ENCODE results near the gene RSPH1.
A peak's percentile ranks its signal among the peaks of the same experiment; 100 is the strongest.

Gene RSPH1

DNA sequence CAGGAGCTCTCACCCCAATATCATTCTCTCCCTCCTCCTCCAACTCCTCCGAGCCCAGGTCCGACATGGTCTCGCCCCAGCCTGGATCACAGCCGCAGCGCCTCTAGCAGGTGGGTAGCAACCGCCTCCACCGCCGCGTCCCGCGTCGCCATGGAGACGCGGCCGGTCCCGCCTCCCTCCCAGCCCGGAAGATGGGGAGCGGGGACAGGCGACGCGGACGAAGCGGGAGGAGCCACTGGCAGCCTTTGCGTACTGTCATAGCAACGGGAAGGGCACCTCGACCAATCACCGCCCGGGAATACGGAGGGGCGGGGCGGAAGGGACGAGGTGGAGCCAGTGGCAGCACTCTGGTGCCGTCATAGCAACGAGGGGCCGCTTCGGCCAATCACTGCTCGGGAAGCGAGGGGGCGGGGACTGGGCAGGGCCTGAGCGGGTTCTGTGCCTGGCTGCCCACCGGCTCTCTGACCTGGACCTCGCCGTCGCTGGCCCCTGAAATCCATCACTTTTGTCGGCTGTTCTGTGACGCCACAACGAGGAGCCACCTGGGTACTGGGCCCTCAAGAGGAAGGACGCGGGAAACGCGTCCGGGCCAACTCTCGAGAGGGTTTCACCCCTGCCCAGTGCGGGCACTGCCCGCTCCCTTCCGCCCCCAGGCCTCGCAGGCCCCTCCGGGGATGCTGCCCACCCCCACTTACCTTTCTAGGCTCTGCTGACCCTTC is at the start of gene RSPH1:
RSPH1 (minus strand) TSS at position 105 of the 719 bp plus-strand sequence; CDS start at position 67, 38 bp downstream.
- peak; percentile 99 to 100 for DNase-seq

DNA sequence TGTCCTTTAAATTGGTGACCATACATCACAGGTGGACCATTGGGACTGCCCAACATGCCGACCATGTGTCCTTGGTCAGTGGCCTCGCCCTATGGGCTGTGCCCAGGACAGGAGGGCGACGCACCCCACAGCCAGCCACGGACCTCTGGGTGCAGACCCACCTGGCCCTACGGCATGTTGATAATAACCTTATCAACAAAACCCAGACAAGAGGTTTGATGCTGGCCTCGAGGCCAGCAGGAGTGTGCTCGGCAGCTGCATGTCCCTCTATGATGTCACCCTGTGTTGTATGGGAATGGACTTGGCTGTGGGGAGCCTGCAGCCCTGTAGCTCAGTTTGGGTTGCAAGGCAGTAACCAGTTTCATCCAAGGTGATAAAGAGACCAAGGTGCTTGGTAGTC is 49.7 kb upstream of the RSPH1 start:
- DNase-seq, result no peak

DNA sequence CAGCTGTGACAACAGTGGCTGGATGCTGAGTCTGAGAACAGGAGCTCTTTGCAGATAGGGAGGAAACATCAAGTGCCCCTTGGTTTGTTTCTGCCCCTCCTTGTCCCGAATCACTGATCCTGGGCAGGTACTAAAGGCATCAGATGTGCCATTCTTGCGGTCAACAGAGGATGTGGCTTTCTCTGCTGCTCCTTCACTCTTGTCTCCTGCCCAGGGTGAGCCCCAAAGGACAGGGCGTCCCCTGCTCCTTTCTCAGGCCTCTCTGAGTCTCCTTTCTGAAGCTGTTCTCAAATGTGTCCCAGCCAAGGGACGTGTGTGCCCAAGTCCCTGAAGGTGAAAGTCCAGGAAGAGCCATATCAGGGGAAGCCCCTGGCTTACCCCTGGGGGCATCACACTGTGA is 49.3 kb upstream of the RSPH1 start:
- no peak for DNase-seq

DNA sequence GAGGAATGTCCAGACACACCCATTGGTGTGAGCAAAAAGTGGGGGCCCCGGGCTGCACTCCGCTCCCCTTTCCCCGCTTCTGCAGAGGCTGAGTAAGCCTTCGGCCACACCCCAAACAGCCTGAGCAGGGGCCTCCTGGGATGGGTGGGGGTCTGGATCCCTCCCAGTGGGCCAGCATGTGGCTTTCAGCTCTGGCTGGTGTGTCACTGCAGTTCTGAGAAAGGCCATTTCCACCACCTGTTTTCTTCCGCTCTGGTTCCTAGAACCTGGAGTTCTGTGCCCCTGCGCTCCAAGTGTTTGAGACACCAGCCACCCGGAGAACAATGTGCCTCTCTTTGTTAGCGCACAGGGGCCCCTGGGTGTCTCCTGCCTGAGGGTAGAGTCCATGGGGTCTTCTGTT is 48.5 kb upstream of the RSPH1 start:
- no peak for DNase-seq

DNA sequence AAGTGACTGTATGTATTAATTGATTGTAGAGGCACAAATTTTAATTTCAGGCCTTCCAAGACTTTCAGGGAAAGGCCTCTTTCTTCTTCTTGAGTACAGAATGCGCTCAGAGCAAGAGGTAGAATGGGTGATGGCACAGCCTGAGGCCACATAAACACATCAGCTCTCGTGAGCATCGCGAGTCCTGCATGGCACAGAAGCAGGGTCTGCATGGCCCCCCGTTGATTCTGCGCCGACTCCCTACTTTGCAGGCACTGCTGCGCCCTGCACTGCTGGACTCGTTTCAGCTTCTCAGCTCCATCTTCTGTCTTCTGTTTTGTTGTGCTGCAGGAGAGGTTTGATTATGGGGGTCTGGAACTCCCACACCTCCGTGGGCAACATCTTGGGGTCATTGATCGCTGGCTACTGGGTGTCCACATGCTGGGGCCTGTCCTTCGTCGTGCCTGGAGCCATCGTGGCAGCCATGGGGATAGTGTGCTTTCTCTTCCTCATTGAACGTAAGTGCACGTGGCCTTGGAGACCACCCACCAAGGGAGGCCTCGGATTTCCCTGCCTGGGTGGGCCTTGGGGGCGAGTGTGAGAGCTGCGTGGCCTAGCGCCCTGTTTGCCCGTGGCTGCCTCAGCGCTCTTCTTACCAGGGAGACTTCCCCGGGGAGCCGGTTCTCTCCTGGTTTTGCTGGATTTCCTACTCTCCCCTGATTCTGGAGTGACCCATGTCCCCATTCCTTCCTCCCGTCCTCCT is 47.3 kb upstream of the RSPH1 start:
- DNase-seq, result no peak

DNA sequence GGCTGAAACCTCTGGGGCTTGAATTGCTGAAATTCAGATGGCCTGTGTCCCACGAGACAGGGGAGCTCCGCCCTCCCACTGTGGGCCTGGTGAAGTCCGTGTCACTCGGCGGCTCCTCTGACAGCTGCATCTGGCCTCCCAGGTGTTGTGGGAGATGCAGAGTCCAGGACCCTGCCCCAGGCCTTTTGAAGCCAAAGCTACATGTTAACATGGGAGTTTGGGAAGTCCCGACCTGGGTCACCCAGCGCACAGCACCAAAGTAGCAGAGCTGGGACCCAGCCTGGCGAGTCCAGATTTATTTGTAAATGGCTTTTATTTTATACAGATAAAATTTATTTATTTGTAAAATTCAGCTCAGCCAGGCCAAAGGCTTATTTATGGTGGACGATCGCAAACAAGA is 46.6 kb upstream of the RSPH1 start:
- DNase-seq, result no peak

DNA sequence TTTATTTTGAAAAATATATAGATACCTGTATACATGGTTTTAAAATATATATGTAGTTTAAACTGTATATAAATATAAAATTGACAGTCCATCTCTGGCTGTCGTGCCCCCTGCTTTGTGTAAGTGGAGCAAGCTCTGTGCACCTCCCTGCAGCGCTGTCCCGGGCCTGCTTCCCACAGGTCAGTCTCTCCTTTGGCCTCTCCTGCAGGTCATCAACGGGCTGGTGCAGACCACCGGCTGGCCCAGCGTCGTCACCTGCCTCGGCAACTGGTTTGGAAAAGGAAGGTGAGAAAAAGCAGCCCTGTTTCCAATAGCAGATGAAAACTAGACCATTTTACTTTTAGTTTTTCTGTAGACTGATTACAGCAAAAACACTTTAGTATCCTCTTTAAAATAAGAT is 46.2 kb upstream of the RSPH1 start:
- DNase-seq, result no peak

DNA sequence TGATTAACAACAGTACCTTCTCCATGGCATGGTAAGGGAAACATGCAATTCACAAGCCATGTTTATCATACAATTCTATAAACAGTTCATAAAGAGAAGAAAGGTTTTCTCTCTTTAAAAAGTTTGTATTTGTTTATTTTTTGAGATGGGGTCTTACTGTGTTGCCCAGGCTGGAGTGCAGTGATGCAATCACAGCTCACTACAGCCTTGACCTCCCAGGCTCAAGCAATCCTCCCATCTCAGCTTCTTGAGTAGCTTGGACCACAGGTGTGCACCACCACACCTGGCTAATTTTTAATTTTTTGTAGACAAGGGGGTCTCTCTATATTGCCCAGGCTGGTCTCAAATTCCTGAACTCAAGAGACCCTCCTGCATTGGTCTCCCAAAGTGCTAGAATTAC is 45.6 kb upstream of the RSPH1 start:
- no peak for DNase-seq

DNA sequence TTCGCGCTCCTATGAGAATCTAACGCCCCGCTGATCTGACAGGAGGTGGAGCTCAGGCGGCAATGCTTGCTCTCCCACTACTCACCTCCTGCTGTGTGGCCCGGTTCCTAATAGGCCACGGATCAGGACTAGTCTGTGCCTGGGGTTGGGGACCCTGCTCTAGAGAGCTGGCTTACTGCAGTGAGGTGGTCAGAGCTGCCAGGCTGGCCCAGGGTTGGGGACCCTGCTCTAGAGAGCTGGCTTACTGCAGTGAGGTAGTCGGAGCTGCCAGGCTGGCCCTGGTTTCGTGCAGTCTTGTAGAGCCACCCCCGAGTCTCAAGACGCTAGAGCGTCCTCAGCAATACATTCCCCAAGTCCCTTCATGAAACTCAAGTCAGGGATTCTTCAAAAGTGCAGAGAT is 45.1 kb upstream of the RSPH1 start:
- no peak for DNase-seq

DNA sequence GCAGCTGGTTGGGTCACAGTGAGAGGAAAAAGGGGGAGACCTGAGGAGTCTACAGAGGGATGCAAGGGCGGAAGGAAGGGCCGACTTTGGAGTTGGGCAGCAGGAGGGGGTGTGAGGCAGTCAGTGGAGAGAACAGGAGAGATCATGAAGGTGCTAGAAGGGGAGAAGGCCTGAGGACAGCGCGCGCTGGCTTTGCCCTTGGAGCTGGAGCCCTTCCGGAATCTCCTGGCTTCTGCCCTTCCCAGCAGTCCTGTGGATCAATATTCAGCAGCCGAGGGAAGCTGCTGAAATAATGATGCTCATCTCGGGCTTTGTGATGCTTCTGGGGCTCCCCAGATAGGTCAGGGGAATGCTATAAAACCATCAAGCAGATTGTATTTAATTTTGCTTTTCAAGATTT is 44.4 kb upstream of the RSPH1 start:
- no peak for DNase-seq

DNA sequence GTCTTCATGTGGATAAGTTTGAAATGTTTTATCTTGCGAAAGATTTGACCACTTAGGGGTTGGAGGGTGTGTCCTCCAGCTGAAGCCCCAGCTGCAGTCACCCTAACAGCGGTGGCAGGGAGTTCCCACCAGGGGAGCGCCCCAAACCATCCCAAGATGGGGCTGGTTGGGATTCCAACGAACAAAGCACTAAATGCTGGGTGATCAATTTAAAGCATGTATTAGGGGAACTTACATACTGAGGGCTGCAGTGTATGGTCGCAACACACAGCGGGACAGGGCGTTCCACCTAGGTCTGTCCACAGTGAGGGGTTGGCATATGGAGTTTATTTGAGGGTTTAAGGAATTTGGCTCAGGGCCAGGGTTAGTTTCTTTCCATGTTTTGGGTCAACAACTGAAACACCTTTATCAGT is 43.9 kb upstream of the RSPH1 start:
- DNase-seq, result no peak

DNA sequence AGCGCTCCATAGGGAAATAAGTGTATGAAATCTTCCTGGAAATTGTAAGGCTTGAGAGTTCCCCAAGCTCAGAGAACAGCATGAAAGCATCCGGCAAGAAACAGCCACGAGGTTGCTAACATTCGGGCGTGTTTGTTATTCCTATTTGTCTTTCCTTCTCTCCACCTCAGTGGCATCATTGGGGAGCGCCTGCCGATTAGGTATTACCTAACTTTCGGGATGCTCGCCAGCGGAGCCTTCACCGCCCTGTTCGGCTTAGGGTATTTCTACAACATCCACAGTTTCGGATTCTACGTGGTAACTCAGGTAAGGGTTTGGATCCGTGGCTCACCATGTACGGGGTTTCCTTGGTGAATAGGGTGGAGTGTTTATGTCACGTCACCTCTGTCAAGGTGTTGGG is 43.3 kb upstream of the RSPH1 start:
- no peak for DNase-seq

DNA sequence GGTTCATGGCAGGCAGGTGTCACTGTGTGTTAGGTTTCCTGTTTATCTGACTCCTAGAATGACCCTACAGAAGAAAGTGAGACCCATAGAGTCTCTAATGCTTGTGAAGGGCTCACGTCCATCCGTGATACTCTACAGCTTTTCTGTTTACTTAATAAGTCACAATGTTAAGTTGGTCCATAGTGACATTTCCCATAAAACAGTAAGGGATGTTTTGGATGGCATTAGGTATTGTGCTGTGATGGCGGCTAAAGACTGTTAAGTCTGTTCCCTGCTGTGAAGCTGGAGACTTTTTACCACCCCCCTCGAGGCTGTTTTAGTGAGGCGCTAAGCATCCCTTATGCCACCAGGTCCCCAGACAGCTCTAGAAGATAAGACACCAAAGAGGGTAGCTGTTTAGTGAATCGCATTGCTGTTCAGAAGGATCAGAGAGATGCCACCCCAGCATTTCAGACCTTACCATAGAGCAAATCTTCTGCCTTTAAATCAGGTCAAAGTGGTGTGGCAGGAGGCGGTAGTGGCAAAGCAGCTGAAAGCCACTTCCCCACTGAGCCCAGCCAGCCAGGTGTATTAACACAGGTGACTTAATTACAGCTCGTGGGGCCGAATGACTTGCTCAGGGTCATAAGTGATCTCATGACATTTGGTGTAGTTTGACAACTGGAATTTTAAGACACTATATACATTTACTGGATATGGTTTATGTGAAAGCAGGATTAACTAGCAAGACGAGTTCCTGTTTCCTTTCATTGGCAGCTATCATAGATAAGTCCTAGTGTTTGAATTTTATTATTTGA is 42.7 kb upstream of the RSPH1 start:
- DNase-seq, result no peak

DNA sequence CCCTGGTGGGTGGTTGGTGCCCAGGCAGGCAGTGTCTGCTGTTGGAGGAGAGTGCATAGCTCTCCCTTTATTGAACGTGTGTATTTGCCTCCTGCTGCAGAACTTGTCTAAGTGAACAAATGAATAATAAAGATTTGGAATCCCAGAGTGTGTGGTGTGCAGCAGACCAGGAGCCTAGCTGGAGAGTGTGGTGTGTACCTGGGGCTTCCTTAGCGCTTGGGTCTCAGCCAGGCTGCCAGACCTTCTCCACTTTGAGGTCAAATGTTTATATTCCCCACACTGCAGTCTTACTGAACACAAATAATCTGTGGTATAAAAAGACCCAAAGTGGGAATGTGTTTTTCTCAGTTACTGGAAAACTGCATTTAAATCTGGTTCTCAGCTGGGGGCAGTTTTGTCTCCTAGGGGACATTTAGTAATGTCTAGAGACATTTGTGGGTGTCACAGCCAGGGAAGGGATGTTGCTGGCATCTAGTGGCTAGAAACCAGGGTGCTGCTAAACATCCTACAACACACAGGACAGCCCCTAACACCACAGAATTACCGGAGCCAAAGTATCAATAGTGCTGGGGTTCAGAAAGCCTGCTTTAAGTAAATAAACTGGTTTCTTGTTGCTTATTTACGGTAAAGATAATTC is 41.2 kb upstream of the RSPH1 start:
- no peak for DNase-seq

DNA sequence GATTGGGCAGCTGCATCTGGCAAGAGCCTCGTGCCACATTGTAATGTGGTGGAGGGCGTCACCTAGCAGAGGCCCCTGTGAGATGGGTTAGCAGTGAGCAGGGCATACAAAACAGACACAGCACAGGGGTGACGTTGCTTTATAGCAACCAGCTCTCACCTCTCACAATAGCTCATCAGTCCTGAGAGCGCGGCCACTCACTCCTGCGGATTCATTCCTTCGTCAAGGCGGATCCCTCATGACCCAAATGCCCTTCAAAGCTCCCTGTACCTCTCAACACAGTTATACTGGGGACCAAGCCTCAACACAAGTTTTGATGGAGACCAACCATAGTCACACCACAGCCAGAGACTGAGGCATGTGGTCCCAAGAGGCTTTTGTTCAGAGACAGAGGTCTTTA is 40.6 kb upstream of the RSPH1 start:
- DNase-seq, result no peak

DNA sequence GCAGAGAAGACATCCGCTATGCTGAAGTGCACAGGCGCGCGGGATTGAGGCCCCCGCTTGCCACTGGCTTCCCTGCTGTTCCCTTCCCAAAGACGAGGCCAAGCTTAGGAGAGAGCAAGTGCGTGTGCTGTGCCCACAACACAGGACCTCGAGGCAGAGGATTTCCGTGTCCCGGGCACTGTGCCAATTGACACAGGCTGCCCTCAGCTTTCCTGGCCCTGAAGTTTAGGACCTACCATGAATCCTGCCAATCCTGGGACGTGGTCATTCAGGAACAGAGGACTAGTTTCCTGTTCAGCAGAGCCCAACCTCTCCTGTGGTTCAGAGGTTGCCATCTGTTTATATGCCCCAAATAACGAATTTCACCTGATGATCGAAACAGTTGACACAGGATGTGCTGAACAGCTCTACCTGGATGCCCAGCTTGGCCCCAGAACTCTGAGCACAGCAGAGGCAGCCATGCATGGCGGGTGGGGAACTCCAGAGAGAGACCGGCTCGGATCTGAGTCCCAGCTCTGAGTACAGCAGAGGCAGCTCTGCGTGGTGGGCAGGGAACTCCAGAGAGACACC is 39.7 kb upstream of the RSPH1 start:
- DNase-seq, result no peak

DNA sequence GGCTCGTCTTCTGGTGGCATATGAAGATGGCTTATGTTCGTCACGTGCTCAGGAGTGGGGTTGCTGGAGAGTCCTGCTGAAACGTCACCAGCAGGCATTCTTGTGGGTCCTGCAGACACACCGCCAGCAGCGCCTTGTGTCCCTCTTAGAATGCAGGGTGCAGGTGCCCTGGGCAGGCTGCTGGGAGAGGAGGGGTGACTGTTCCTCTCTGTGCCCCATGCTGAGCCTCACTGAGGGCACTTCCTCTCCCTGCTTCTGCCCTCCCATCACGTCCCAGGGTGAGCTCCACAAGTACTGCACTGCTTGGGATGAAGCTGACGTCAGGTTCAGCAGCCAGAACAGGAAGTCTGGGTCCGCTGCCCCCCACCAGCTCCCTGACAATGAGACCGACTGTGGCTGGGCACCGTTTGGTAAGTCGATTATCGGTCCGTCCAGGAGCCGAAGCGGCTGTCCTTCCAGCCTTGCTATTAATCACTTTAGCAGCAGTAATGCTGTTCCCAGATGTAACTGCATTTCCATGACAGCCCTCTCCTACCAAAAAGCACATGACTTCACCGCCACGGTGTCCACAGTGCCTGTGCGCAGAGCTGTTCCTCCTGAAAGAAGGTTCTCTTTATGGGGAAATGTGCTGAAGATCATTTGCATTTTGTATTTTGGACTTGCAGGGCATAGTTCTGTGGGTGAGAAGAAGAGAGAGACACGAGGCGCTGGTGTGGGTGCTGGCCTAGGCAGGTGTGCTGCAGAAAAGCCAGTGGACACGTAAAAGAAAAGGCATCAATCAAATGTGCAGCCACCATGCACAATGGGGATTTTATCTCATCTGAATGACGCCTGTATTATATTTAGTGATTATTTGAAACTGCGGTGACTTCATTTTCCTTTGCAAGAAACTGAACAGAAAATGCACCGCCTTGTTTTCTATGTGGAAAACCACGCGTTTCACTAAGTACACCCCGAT is 38.7 kb upstream of the RSPH1 start:
- DNase-seq, result no peak

DNA sequence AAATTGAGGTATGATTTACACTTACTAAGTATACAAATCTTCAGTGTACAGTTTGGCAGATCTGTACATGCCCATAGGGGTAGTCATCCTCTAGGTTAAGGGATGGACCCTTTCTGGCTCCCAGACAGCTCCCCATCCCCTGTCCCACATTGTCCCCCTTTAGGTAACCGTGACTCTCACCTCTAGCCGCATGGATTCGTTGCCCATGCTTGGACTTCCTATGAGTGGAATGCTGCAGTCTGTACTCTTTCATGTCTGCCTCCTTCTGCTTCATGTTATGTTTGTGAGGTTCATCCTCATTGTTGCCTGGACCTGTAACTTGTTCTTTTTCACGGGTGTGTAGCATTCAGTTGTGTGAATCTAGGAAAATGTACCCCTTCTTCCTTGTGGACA is 37.9 kb upstream of the RSPH1 start:
- no peak for DNase-seq

DNA sequence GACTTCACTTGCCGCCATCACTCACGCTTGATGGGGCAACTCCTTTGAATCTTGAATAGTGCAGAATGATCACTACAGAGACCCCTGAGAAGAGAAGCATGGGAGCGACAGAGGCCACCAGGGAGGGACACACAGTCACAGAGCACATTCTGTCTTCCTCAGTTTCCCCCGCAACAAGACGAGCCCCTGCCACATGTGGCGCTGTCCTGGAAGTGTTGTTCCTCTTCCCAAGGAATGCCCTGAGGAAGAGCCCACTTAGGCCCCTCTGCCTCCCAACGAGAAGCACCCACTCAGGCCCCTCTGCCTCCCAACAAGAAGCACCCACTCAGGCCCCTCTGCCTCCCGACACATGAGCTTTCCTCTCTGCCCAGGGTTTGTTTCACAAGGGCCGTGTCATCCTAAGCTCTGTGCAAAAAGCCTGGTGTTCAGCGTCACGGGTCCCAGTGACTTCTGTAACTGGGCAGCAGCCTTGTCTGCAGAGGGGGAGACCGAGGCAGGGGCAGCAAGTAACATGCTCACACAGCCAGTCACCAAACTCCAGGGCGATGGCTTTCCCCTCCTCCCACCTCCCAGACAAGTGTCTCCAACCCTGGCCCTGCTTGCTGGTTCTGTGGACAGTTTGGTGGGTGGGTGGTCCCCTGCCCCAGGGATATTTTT is 37.4 kb upstream of the RSPH1 start:
- DNase-seq, result no peak

DNA sequence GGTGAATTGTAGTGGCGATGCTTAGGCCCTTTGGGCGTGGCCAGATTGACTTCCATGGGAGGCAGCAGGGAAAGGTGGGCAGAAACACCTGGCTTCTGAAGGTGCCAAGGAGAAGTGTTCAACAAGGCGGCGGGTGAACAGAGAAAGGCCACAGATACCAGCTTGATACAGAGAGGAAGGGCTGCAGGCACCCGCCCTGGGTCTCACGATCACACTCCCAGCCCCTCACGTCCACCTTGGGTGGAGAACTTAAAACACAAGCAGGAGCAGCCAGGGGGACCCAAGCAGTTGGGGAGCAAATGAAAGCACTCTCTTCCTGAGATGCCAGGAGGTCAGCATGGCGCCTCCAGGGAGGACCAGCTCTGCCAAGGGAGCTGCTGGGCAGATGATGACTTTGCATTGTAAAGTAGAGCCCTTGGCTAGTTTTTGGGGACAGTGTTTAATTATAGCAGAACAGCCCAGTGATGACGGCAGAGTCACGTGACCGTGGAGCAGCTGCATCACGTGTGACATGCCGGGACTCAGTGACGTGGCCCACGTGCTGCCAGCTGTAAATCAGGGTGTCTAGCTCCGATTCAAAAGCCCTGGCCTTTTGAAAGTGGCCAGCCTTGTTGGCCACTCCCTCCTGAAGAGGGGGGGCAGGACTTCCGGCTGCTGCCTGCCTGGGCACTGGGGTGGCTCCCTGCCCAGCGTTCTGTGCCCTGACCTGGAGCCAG is 36.6 kb upstream of the RSPH1 start:
- no peak for DNase-seq

DNA sequence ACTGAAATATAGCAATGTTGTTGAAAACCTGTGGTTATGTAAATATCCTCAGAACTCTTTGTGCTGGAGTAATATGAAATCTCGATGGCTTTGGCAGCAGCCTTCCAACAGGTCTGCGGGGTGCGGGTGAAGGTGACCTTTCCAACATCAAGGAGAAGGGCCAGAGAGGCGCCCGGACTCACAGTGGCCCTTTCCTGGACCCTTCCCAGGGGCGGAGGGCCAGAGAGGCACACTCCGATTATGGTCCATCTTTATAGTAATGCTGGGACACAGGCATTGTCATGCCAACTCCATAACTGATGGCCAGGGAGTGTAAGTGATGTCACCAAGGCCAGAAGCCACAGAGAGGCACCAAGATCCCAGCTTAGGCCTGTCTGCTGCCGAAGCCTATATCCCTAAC is 35.7 kb upstream of the RSPH1 start:
- no peak for DNase-seq

All from activated CD4-positive, alpha-beta T cell treated with anti-CD3 and anti-CD28 coated beads, Interleukin-2, amount 50 U/mL, for 48 hours (primary cell).